ENCODE data around the gene CD37. TPM values are rescaled to one million over a fixed set of nuclear protein-coding genes. Genes with fewer than 3 reads are reported as not detected.

The CD37 gene
- total and polyA plus RNA-seq, 9 donors, result 1.5 to 21.5 (median 5.4) TPM

DNA sequence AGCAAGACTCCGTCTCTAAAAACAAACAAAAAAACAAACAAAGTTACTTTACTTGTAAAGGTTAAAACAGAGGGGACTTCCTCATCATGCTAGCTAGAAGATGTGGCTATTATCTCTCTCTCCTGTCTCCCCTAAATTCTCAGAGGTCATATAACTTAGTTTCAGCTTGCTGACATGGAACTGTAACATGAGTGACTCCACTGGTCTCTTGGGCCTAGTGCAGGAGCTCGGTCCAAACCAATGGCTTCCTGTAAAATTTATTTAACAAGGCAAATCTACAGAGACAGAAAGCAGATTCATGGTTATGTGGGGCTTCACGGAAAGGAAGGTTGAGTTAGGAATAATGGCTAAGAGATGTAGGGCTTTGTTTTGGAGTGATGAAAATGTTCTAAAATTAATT lies 43.3 kb downstream of the CD37 start:
- H3K27me3 ChIP-seq, result no peaks in the 10 kb centered on the region
- H3K4me1 ChIP-seq (ENCODE audit: insufficient read depth), result no peaks in the 10 kb centered on the region
- no peak for DNase-seq
- no peak overlapping the region for H3K27ac ChIP-seq
- no peak overlapping the region for H3K4me3 ChIP-seq
- H3K36me3 ChIP-seq, result no peaks in the 10 kb centered on the region
- intact Hi-C loops (cut with DNase I), result loop anchor here in 1 of 4 donors (10.0 kb wide), 1 partner anchor 56 kb away; no protein-coding TSS in a partner anchor
- peaks cover 0 to 3% of the 10 kb centered on the region in 2 donors for H3K9me3 ChIP-seq
- TF ChIP-seq EP300 (IDR thresholded peaks at IDR 0.05) (no peak), POLR2A (IDR thresholded peaks at IDR 0.05) (no peak)
- TF ChIP-seq, protein P1, sequence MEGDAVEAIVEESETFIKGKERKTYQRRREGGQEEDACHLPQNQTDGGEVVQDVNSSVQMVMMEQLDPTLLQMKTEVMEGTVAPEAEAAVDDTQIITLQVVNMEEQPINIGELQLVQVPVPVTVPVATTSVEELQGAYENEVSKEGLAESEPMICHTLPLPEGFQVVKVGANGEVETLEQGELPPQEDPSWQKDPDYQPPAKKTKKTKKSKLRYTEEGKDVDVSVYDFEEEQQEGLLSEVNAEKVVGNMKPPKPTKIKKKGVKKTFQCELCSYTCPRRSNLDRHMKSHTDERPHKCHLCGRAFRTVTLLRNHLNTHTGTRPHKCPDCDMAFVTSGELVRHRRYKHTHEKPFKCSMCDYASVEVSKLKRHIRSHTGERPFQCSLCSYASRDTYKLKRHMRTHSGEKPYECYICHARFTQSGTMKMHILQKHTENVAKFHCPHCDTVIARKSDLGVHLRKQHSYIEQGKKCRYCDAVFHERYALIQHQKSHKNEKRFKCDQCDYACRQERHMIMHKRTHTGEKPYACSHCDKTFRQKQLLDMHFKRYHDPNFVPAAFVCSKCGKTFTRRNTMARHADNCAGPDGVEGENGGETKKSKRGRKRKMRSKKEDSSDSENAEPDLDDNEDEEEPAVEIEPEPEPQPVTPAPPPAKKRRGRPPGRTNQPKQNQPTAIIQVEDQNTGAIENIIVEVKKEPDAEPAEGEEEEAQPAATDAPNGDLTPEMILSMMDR (IDR thresholded peaks at IDR 0.05), result no peak
- WGBS, 3 donors, result 79 to 82% (median 80%) methylated on average over 3 of the region's 3 CpGs

DNA sequence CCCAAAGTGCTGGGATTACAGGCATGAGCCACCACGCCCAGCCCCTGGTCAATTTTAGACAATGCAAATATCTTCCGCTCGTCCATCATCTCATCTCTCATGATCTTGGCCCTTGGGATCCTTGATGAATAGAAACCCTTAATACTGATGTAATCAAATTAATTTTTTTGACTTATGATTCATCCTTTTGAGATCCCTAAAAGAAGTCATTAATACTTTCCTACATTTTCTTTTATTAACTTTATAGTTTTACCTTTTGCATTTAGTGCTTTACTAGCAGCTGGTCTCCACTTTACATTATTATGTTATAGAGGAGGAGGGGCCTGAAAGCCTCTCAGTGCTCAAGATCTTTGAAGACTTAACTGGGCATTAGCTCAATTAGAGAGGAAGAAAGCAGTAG lies 45.2 kb downstream of the CD37 start:
- TF ChIP-seq, protein P1 (IDR thresholded peaks at IDR 0.05), result no peak
- TF ChIP-seq EP300 (IDR thresholded peaks at IDR 0.05) (no peak), POLR2A (IDR thresholded peaks at IDR 0.05) (no peak)
- H3K27ac ChIP-seq, result no peak overlapping the region
- no peak for DNase-seq
- H3K4me1 ChIP-seq (ENCODE audit: insufficient read depth), result no peaks in the 10 kb centered on the region
- WGBS, 3 donors, result 91 to 94% (median 93%) methylated on average over 3 of the region's 3 CpGs
- H3K36me3 ChIP-seq, result no peaks in the 10 kb centered on the region
- peaks cover 0 to 3% of the 10 kb centered on the region in 2 donors for H3K9me3 ChIP-seq
- intact Hi-C loops (cut with DNase I), result no loop called here
- H3K4me3 ChIP-seq, result no peak overlapping the region
- no peaks in the 10 kb centered on the region for H3K27me3 ChIP-seq

DNA sequence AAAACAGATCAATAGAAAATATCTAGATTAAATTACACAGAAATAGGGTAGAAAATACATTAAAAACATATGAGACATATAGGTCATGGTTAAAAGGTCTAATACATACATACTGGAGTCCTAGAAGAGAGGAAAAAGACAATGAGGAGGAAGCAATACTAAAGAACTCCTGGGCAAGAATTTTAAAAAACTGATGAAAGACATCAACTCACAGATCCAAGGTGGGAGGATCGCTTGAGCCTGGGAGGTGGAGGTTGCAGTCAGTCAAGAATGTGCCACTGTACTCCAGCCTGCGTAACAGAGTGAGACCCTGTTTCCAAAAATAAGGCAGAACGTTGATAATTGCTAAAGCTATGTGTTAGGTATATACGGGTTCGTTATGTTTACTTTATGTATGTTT lies 47.4 kb downstream of the CD37 start:
- no peak for DNase-seq
- TF ChIP-seq EP300 (IDR thresholded peaks at IDR 0.05) (no peak), POLR2A (IDR thresholded peaks at IDR 0.05) (no peak)
- TF ChIP-seq, protein P1 (IDR thresholded peaks at IDR 0.05), result no peak
- H3K36me3 ChIP-seq, result no peaks in the 10 kb centered on the region
- peaks cover 0 to 3% of the 10 kb centered on the region in 2 donors for H3K9me3 ChIP-seq
- no peaks in the 10 kb centered on the region for H3K4me1 ChIP-seq (ENCODE audit: insufficient read depth)
- H3K27ac ChIP-seq, result no peak overlapping the region
- no peak overlapping the region for H3K4me3 ChIP-seq
- H3K27me3 ChIP-seq, result no peaks in the 10 kb centered on the region
- WGBS, 3 donors, result 88 to 92% (median 90%) methylated on average over 5 of the region's 5 CpGs
- intact Hi-C loops (cut with DNase I), result no loop called here

DNA sequence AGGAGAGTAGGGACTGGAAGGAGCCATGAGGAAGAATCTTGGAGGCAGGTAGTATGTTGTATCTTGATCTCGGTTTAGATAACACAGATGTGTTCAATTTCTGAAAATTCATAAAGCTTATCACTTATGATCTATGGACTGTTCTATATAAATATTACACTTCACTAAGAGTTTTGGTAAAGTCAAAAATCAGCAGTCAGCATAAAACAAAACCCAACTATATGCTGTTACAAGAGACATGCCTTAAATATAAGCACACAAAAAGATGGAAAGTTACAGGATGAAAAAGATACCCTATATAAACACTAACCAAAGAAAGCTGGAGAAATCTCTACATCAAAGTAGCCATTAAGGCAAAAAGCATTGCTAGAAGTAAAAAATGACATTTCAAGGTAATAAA lies 48.4 kb downstream of the CD37 start:
- 0 to 93% (median 47%) methylated on average over 1 of the region's 1 CpG for WGBS, 3 donors
- DNase-seq, result no peak
- intact Hi-C loops (cut with DNase I), result no loop called here
- no peak overlapping the region for H3K4me3 ChIP-seq
- peaks cover 0 to 3% of the 10 kb centered on the region in 2 donors for H3K9me3 ChIP-seq
- H3K27ac ChIP-seq, result no peak overlapping the region
- no peaks in the 10 kb centered on the region for H3K27me3 ChIP-seq
- H3K36me3 ChIP-seq, result no peaks in the 10 kb centered on the region
- H3K4me1 ChIP-seq (ENCODE audit: insufficient read depth), result no peaks in the 10 kb centered on the region
- TF ChIP-seq POLR2A (IDR thresholded peaks at IDR 0.05) (no peak), EP300 (IDR thresholded peaks at IDR 0.05) (no peak)
- TF ChIP-seq, protein P1 (IDR thresholded peaks at IDR 0.05), result no peak

Measured in ovary (tissue), 9 donors.